ENCODE results near the gene PPP1R16B. TPM values are rescaled to one million over a fixed set of nuclear protein-coding genes. Genes with fewer than 3 reads are reported as not detected.

Gene PPP1R16B
- under 0.01 and 0.60 TPM in 2 replicates for total RNA-seq

GRCh38 chr20:38805502-38805957 lies at the start of gene PPP1R16B:
TSS of gene PPP1R16B (plus strand) at chr20:38805697. CDS start at chr20:38835926, 30,229 bp downstream.

DNA sequence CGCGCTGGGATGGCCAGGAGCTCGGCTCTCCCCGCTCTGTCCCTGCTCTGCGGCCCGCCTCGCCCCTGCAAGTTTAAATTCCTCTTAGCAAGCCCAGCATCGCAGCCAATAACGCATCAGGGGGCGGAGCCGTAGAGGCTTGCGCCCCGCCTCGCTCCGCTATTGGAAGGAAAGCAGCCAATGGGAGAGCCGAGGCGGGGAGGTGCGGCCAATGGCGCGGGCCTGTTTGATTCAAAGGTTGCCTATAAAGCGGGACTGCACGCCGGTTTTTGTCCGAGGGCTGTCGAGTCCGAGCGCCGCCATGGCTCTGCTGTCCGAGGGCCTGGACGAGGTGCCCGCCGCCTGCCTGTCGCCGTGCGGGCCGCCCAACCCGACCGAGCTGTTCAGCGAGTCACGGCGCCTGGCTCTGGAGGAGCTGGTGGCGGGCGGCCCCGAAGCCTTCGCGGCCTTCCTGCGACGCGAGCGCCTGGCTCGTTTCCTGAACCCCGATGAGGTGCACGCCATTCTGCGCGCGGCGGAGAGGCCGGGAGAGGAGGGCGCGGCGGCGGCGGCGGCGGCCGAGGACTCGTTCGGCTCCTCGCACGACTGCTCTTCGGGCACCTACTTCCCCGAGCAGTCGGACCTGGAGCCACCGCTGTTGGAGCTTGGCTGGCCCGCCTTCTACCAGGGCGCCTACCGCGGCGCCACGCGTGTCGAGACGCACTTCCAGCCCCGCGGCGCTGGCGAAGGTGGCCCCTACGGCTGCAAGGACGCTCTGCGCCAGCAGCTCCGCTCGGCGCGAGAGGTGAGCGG lies 120.8 kb downstream of the PPP1R16B start, which contains the start of gene FAM83D:
FAM83D (plus strand) TSS at position 276 of the 792 bp plus-strand sequence; CDS start at position 302, 26 bp downstream.

DNA sequence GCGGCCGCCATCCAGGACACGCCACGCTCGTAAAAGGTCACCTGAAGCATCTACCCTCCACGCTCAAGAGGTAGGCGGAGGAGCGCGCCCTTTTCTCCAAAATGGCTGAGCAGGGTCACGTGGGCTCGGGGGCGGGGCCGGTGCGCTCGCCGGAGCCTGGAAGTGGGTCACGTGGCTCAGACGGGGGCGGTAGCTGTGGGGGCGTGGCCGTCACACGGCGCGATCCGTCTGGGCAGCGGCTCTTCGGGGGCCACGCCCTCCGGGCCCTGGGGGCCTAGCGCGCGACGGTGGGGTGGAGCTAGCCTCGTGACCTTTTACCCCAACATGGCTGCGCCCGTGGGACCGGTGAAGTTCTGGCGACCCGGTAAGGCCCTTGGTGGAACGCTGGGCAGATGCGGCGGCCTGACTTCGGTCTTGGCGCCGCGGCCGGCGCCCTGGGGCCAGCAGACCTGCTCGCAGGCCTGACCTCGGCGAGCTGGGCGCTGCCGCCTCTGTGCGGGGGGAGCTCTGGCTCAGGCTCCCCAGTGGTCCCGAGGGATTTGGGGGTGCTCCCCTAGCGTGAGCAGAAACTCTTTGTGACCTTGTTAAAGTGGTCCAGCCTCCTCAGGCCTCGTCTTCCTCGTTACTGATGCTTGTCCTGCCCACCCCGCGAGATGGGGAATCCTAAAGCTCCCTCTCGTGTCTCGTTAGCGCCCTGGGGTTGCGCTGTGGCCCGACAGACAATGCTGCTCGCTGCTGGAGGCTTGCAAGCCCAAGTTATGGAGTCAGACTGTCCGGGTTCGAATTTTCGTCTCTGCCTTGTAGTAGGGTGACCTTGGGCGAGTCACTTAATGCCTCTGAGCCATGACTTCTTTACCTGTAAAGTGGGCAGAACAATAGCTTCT lies 156.8 kb downstream of the PPP1R16B start, which contains the start of gene DHX35:
DHX35 (plus strand) TSS at position 301 of the 884 bp plus-strand sequence; CDS start at position 325, 24 bp downstream.

Other genes starting within 250 kb of the PPP1R16B start
- gene ADIG, start 224.5 kb upstream of the PPP1R16B start, total RNA-seq = not detected in 2 replicates
- not detected in 2 replicates for gene ARHGAP40, start 203.9 kb upstream of the PPP1R16B start, total RNA-seq
- gene SLC32A1, start 81.2 kb upstream of the PPP1R16B start, total RNA-seq = not detected in 2 replicates
- 3.5 and 4.9 TPM in 2 replicates for gene ACTR5, start 57.2 kb upstream of the PPP1R16B start, total RNA-seq
- 4.4 and 6.6 TPM in 2 replicates for gene FAM83D, start 120.7 kb downstream of the PPP1R16B start, total RNA-seq
- 5.6 and 6.7 TPM in 2 replicates for gene DHX35, start 156.6 kb downstream of the PPP1R16B start, total RNA-seq

Measured in pericardium fibroblast (primary cell).